GM11168 (cell line): ENCODE results near the gene VPREB3.

ENCODE experiments used
- in situ Hi-C: fragments of 300-500 bp; cut with MboI; formaldehyde crosslinking; loops from one replicate; pipeline ENCODE4 v1.12.0; 2022; ENCODE audit warnings: low sequenced_read_pairs; ENCODE audit not compliant: unreplicated experiment

Gene VPREB3

GRCh38 chr22:23754220-23754919 is at the start of gene VPREB3:
VPREB3 (minus strand) TSS chr22:23754425; CDS start chr22:23754363, 62 bp downstream.
- in situ Hi-C loops, result no loop called here

DNA sequence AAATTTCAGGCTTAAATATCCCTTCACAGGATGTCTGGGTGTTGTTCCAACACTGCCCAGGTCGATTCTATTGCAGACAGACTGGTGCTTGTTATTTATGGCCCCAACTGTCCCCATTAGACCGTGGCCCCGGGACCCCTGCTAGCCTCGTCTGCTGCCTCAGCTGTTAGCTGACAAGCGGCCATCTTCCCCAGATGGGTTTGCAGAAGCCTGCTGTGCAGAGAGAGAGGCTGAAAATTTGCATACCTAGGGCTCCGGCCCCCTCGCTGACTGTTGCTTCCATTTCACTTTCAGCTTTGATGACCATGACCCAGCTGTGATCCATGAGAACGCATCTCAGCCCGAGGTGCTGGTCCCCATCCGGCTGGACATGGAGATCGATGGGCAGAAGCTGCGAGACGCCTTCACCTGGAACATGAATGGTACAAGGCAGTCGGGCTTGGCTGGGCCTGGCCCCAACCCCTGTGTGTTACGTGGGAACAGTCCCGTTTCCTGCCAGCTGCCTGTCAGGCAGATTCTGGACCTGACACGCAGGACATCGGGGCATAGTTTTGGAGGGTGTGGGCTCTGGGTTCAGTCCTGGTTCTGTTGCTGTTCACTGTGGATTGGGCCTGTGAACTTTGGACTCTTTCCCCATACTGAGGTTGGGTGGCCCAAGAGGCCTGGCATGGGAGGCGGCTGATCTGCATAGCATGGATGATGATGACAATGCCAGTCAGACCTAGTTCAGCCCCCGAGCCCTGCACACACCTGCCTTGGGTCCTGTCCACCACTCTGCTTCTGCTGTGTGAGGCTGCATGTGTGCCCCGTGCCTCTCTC is 49.0 kb upstream of the VPREB3 start:
- in situ Hi-C loops, result no loop called here

DNA sequence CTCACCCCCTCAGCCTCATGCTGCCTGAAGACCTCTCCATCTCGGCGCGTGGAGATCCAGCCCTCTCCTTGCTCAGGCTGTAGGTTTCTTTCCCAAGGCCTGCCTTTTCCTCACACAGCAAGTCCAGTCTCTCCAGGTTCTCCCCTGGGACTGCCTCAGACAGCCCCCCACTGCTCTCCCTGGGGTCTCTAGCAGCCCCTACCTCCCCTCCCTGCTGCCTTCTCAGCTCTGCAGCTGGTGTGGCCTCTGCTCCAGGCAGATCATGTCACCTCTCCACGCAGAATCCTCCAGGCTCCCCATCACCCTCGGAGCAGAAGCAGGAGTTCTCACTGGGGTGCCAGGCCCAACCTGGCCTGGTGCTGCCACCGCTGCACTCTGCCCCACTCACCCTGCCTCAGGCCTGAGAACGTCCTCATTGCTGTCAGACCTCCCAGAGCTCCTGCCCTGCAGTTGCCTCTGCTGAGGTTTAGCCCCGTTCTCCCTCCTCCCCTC is 47.7 kb upstream of the VPREB3 start:
- in situ Hi-C loops, result no loop called here

- in situ Hi-C loops, result no loop called here
These were observed 47.1 kb upstream of the VPREB3 start for GRCh38 chr22:23801238-23801821.

DNA sequence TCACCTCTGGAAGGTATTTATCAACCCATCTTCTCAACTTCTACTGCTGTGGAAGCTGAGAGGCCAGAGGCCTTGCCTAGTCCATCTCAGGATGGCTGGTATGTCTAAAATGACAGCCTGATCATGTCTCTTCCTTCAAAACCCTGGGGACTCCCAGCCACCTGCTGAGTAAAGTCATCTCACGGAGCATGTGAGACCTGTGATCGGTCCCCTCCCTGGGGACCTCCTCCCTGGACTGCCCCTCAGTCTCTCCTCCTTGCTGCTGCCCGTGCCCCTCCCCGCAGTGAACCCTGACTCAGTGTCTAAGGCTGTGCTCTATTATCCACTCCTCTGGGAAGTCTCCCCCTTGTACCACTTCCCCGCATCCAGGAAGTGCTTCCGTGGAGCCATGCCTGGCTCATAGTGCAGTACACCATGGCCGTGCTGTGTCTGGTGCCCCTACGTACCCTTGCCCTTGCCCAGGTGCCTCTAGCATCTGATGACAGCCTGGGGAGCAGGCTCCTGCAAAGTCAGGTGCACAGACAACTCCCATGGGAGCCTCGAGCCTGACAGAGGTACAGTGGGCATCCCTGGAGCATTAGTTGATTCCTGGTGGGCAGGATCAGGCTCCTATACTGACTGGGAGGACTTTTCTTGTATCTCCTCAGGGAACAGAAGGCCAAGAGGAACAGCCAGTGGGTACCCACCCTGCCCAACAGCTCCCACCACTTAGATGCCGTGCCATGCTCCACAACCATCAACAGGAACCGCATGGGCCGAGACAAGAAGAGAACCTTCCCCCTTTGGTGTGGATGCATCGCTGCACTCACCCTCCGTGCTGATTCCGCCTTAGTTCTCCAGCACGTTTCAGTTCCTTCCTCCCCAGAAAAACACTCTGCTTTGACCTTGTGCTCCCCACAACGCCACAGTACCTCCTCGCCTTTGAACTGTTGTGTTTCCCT is 46.3 kb upstream of the VPREB3 start:
- in situ Hi-C loops, result no loop called here

- in situ Hi-C loops, result no loop called here
These were observed 42.2 kb upstream of the VPREB3 start for GRCh38 chr22:23796461-23796860.

GRCh38 chr22:23793326-23793725 is 39.1 kb upstream of the VPREB3 start:
- in situ Hi-C loops, result no loop called here

DNA sequence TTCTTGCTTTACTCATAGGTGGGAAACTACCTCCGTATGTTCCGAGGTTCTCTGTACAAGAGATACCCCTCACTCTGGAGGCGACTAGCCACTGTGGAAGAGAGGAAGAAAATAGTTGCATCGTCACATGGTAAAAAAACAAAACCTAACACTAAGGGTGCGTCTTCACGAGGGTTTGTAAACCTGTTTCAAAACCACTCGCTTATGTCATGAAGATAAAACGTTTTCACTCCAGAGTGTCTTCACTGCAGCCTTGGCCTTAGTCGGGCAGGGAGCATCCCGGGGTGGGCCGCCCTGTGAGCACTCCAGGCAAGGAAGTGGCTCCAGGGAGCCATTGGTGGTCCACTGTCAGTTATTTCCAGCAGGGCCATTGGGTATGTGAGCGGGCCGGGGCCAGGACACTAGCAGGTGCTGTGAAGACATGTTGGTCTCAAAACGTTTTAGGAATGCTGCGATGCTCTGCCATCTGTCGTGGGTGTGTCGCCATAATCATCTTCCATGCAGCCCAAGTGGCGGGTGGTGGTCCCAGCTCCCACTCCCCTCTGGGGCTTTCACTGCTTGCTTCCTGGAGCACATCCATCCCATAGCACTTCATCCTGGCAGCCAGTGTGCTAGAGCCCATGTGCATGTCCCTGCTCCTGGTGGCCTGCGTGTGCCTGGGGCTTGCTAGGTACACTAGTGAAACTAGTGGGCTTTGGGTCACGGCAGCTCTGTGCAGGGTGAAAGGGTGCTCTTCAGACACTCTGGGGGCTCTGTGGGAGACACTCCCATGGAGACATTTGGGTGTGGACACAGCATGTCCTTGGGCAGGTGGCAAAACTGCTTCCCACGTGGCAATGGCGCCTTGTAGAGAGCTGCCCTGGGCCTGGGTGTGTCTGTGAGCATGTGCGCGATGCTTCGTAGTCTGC is 37.8 kb upstream of the VPREB3 start:
- in situ Hi-C loops, result no loop called here

GRCh38 chr22:23790819-23791737 is 36.9 kb upstream of the VPREB3 start:
- in situ Hi-C loops, result no loop called here

DNA sequence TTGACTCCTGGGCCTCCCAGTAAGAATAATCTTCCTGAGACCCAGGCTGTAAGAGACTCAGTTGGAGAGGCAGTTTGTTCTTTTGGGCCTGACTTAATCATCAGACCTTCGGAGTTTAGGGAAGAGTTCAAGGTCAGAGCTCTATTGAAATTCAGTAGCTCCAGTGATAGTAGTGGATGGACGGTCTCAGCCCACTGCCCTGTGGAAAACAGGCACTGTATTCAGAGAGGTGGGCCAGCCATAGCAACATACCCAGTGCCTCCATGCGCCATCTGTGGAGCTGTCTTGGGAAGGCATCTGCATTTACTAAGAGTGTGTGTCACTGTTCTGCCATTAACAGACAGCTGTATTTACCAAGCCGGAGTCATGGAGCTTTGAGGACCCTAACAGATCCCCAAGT is 35.4 kb upstream of the VPREB3 start:
- in situ Hi-C loops, result no loop called here

GRCh38 chr22:23789121-23789520 is 34.9 kb upstream of the VPREB3 start:
- in situ Hi-C loops, result no loop called here

DNA sequence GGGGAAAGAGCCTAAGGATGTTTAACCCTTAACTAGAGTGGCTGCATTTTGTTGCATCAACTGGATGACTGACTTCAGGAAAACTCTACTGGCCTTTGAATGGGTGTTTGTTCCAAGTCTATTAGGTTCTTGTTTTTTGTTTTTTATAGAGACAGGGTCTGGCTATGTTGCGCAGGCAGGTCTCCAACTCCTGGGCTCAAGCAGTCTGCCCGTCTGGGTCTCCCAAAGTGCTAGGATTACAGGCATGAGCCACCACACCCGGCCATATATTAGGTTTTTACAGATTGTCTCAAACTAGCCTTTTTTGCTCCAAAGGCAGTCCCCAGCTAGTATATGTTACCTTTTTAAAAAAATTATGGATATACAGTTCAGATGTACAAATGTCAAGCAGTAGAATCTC is 33.7 kb upstream of the VPREB3 start:
- in situ Hi-C loops, result no loop called here

- in situ Hi-C loops, result no loop called here
These were observed 33.3 kb upstream of the VPREB3 start for GRCh38 chr22:23787600-23787896.

DNA sequence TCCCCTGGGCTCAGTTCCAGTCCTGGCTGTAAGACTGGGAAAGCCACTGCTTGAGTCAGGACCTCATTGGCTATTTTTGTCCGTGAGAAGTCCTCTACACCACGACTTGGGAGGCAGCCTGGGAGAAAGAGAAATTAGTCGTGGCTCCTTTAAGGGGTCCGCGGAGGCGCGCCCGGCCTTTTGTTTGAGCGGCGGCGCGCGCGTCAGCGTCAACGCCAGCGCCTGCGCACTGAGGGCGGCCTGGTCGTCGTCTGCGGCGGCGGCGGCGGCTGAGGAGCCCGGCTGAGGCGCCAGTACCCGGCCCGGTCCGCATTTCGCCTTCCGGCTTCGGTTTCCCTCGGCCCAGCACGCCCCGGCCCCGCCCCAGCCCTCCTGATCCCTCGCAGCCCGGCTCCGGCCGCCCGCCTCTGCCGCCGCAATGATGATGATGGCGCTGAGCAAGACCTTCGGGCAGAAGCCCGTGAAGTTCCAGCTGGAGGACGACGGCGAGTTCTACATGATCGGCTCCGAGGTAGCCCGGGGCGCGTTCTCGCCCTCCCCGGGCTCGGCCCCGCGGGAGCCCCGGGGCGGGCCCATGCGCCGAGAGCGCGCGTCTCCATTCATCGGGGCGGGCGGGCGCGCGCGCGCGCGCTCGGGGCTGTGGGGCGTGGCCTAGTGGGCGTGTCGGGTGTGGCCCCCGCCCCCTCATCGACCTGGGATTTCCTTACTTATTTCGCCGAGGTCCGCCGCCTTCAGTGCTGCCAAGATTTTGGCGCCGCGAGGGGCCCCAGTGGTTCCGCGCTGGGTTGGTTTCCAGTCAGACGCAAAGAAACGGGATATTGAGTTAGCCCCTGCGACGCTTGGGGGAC is 32.8 kb upstream of the VPREB3 start, which contains the start of gene SMARCB1:
TSS of gene SMARCB1 (plus strand) at position 215 of the 848 bp plus-strand sequence. CDS start at position 419, 204 bp downstream.
- in situ Hi-C loops, result no loop called here

DNA sequence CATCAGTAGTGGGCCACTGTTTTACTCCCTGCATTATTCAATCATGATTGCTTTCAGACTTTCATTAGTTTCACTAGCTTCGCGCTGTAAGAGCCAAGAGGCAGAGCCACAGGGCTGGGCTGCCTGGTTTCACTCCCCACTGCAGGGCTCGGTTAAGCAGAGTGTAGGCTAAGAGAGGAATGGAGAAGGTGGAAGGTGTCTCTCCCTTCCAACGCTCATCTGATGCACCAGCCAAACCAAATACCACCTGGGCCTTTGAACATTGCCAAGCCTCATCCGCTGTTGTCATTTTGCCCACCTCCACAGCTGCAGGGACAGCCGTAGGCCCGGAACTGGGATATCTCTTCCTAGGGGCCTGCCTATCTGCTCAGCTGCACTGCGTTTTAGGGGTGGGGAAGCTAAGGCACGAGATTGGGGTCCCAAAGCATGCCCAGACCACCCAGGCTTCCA is 32.1 kb upstream of the VPREB3 start:
- in situ Hi-C loops, result no loop called here

GRCh38 chr22:23784215-23784732 is 30.0 kb upstream of the VPREB3 start:
- in situ Hi-C loops, result no loop called here
